Gastroesophageal sphincter (tissue), 4 donors: ENCODE results near the gene SENP1. TPM values are rescaled to one million over a fixed set of nuclear protein-coding genes. Genes with fewer than 3 reads are reported as not detected.

Experiments
- ATAC-seq: fragments of 150-250 bp; one replicate; pipeline ENCODE4 v1.9.1; 2016; ENCODE audit warnings: mild to moderate bottlenecking, moderate library complexity
- H3K27ac ChIP-seq, 4 donors: fragments of 200-600 bp; sonication (generic) in 3 of 4; 1 replicate in 3 of 4; 2 replicates in 1 of 4; pipeline ENCODE4 v1.5.1; 2016 to 2019
- H3K27me3 ChIP-seq: fragments of 200-600 bp; sonication (generic); one replicate; pipeline ENCODE4 v1.5.1; 2019
- H3K36me3 ChIP-seq, 2 donors: fragments of 200-600 bp; sonication (generic); one replicate each; pipeline ENCODE4 v1.5.1; 2019; ENCODE audit warnings: control low read depth in 1 of 2
- H3K4me1 ChIP-seq, 3 donors: fragments of 200-600 bp; sonication (generic); 1 replicate in 2 of 3; 2 replicates in 1 of 3; pipeline ENCODE4 v1.5.1; 2016 to 2019; ENCODE audit warnings: control low read depth in 2 of 3
- H3K4me3 ChIP-seq, 2 donors: fragments of 200-600 bp; sonication (generic); one replicate each; pipeline ENCODE4 v1.5.1; 2019; ENCODE audit warnings: mild to moderate bottlenecking in 1 of 2, moderate library complexity in 1 of 2
- H3K9me3 ChIP-seq, 3 donors: fragments of 200-600 bp; sonication (generic); one replicate each; pipeline ENCODE4 v1.5.1; 2017 to 2019; ENCODE audit warnings: control low read depth in 2 of 3
- CTCF ChIP-seq, 4 experiments: fragments of 200-600 bp in 2 of 4; fragments of 450-650 bp in 2 of 4; sonication (generic) in 1 of 4; IDR thresholded peaks; one replicate each; pipeline ENCODE4 v1.5.1; 2017 to 2019; ENCODE audit warnings: antibody characterized with exemption in 4 of 4, mild to moderate bottlenecking in 2 of 4, moderate library complexity in 2 of 4
- EP300 ChIP-seq: sonication (generic); formaldehyde crosslinking; IDR thresholded peaks from one replicate; pipeline ENCODE4 v1.6.1; 2017; ENCODE audit warnings: antibody characterized with exemption, mild to moderate bottlenecking
- POLR2A ChIP-seq, 2 donors: fragments of 450-650 bp; IDR thresholded peaks; one replicate each; pipeline ENCODE4 v1.6.1; 2017; ENCODE audit warnings: antibody characterized with exemption in 2 of 2, mild to moderate bottlenecking in 2 of 2, moderate library complexity in 1 of 2
- POLR2AphosphoS5 ChIP-seq: sonication (generic); formaldehyde crosslinking; IDR thresholded peaks from one replicate; pipeline ENCODE4 v1.6.1; 2017; ENCODE audit warnings: antibody characterized with exemption
- WGBS, 2 donors: methylation state at CpG; one replicate each; pipeline ENCODE4 v1.1.5; 2018; ENCODE audit warnings: low coverage in 1 of 2; 5-methylcytosine and 5-hydroxymethylcytosine counted together
- total RNA-seq, 4 donors: library from RNA; depleted of rRNA; stranded (reverse); fragments of >200 nt; gene quantifications; one replicate each; pipeline ENCODE4 v1.1.0, GENCODE V29; 2016

The SENP1 gene
- total RNA-seq, 4 donors from 2014 or later: 17.3 to 23.8 (median 20.7) TPM

- no peaks in the 10 kb centered on the region for H3K27me3 ChIP-seq
- TF ChIP-seq POLR2AphosphoS5: no peak
- TF ChIP-seq POLR2A (IDR thresholded peaks at IDR 0.05): no peak
- TF ChIP-seq EP300: no peak
- TF ChIP-seq CTCF (IDR thresholded peaks at IDR 0.05): no peak
- 100% methylated on average over 1 of the region's 1 CpG for WGBS, 2 donors
- H3K36me3 ChIP-seq: peaks cover 0 to 42% of the 10 kb centered on the region in 2 donors
- no peaks in the 10 kb centered on the region for H3K9me3 ChIP-seq
- ATAC-seq: no peak
- no peak overlapping the region for H3K27ac ChIP-seq
- H3K4me1 ChIP-seq: peaks cover 0 to 46% (median 0%) of the 10 kb centered on the region in 3 donors
- H3K4me3 ChIP-seq: no peak overlapping the region
These were observed 15.6 kb upstream of the SENP1 start for GRCh38 chr12:48121522-48121921.

GRCh38 chr12:48119834-48120195, 13.9 kb upstream of the SENP1 start:
- Histone ChIP-seq H3K27ac (peak overlapping the region; percentile 69 to 86 (median 82)), H3K27me3 (no peaks in the 10 kb centered on the region), H3K36me3 (peaks cover 0 to 26% of the 10 kb centered on the region in 2 donors), H3K4me3 (peak overlapping the region; percentile 79 to 84), H3K4me1 (peaks cover 0 to 37% (median 0%) of the 10 kb centered on the region in 3 donors), H3K9me3 (no peaks in the 10 kb centered on the region)
- ATAC-seq: peak; percentile 10
- TF ChIP-seq CTCF (IDR thresholded peaks at IDR 0.05) (no peak), POLR2A (IDR thresholded peaks at IDR 0.05) (no peak), EP300 (no peak), POLR2AphosphoS5 (no peak)
- whole genome bisulfite sequencing, 2 donors: 0% methylated on average over 3 to 5 of the region's 5 CpGs

GRCh38 chr12:48119078-48119833, 13.4 kb upstream of the SENP1 start, which contains the start of gene PFKM:
PFKM (plus strand) TSS chr12:48119364; CDS start chr12:48122775, 3,411 bp downstream.
- Histone ChIP-seq H3K4me3 (peak within 1 kb of the TSS; percentile 79 to 84), H3K9me3 (no peaks in the 10 kb centered on the region), H3K27ac (peak within 1 kb of the TSS; percentile 69 to 86 (median 82)), H3K27me3 (no peaks in the 10 kb centered on the region), H3K36me3 (peaks cover 0 to 21% of the 10 kb centered on the region in 2 donors), H3K4me1 (peaks cover 0 to 37% (median 0%) of the 10 kb centered on the region in 3 donors)
- TF ChIP-seq CTCF (IDR thresholded peaks at IDR 0.05) (no peak), EP300 (no peak), POLR2A (IDR thresholded peaks at IDR 0.05) (no peak), POLR2AphosphoS5 (peak; percentile 58)
- 0 to 1% methylated on average over 18 to 20 of the region's 20 CpGs for WGBS, 2 donors
- peak; percentile 99 for ATAC-seq

- ATAC-seq: no peak
- peaks cover 0 to 12% of the 10 kb centered on the region in 2 donors for H3K36me3 ChIP-seq
- WGBS, 2 donors: 19 to 30% methylated on average over 3 of the region's 3 CpGs
- TF ChIP-seq EP300: no peak
- TF ChIP-seq POLR2AphosphoS5: no peak
- no peak for TF ChIP-seq CTCF (IDR thresholded peaks at IDR 0.05)
- no peak for TF ChIP-seq POLR2A (IDR thresholded peaks at IDR 0.05)
- H3K4me3 ChIP-seq: peak overlapping the region in 1 of 2 donors; percentile 79
- no peaks in the 10 kb centered on the region for H3K27me3 ChIP-seq
- H3K4me1 ChIP-seq: peaks cover 0 to 37% (median 0%) of the 10 kb centered on the region in 3 donors
- H3K27ac ChIP-seq: peak overlapping the region in 3 of 4 donors; percentile 27 to 84 (median 80)
- no peaks in the 10 kb centered on the region for H3K9me3 ChIP-seq
These were observed 12.5 kb upstream of the SENP1 start for GRCh38 chr12:48118284-48118871.
